ENCODE data around the gene CYP17A1.
"Not testable (repeated sequence)": the region's sequence is repeated elsewhere in the genome, so short reads cannot be mapped to it uniquely, and the experiment has no call there.

The CYP17A1 gene

GRCh38 chr10:102837230-102837721 lies at the start of gene CYP17A1:
Gene CYP17A1, minus strand, starts transcription at chr10:102837413. Its CDS starts 52 bp downstream, at chr10:102837361.
- no peak for DNase-seq

DNA sequence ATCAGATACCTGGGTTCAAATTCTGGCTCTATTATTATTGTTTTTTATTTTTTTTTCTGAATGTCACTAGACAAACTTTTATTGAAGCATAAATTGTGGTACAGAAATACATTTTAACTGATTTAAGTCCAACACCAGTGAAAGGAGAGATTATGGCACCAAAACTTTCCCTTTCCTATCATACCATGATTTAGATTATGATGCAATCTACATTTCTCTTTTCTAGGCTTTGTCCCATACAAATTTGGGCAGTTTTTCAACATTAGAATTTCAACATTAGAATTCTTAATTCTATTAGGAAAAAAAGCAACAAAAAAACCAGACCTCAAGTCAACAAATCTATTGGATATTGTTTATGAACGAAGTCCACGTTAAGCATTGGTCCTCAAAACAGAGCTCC lies 43.0 kb upstream of the CYP17A1 start:
- no peak for DNase-seq

DNA sequence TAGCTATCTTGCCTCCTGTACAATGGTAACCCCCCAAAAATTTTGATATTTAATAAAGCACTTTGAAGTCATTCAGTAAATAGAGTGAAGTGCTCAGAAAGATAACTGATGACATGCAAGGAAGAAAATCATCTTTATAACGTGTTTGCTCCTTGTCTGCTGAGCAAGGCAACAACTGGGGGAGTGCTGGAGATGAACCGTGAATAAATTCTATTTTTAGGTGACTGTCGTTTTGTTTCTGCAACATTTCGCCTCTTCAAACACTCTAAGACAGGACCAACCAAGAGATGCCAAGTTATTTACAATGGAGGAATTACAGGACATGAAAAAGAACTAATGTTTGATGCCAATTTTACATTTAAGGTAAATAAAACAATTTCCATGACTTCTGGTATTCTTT lies 41.4 kb upstream of the CYP17A1 start:
- DNase-seq = no peak

- no peak for DNase-seq
These were observed 39.5 kb upstream of the CYP17A1 start for GRCh38 chr10:102876747-102877153.

GRCh38 chr10:102872163-102872562 lies 35.0 kb upstream of the CYP17A1 start:
- DNase-seq = no peak

DNA sequence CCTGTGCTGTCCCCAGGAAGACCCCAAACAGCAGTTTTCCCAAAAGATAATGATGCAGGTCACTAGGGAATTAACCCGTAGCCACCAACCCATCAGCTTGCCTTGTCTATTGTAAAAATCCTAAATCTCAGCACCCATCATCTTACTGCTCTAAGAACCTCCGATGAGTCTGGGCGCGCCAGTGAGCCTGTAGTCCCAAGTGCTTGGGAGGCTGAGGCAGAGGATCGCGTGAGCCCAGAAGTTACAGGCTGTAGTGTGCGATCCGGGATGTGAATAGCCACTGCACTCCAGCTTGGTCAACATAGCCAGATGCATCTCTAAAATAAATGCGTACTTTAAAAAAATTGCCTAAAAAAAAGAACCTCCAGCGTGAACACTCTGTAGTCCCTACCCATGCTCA lies 33.0 kb upstream of the CYP17A1 start:
- DNase-seq = no peak

GRCh38 chr10:102869258-102870198 lies 32.3 kb upstream of the CYP17A1 start, which contains the start of gene AS3MT:
Gene AS3MT, plus strand, starts transcription at chr10:102869470. Its CDS starts 123 bp downstream, at chr10:102869593.
- DNase-seq = no peak

DNA sequence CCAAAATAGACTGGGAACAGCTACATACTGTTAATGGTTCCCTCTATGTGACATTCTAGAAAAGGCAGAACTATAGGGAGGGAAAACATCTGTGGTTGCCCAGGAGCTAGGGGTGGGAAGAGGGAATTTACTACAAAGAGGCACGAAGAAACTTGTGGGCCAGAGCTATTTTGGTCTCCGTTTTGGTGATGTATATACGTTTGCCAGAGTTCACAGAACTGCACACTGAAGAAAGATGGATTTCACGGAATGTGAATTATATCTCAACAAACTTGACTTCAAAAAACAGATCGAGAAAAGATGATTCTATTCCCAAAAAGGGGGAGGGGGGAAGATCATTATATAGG lies 31.7 kb upstream of the CYP17A1 start:
- DNase-seq = no peak

DNA sequence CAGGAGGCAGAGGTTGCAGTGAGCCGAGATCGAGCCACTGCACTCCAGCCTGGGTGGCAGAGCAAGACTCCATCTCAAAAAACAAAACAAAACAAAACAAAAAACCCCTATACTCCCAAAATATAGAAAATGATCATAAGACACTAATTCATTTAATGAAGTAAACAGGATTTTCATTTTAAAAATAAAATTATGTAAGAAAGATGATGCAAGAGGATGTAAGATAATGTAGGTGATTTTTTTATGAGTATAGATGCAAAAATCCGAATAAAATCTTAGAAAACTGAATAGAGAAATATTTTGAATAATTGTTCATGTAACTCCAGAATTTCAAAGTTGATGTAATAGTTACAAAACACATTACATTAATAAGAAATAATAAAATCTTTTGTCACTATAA lies 28.4 kb upstream of the CYP17A1 start:
- no peak for DNase-seq

GRCh38 chr10:102863660-102864059 lies 26.4 kb upstream of the CYP17A1 start:
- no peak for DNase-seq

- DNase-seq = no peak
These were observed 22.7 kb upstream of the CYP17A1 start for GRCh38 chr10:102859911-102860310.

- no peak for DNase-seq
These were observed 19.7 kb upstream of the CYP17A1 start for GRCh38 chr10:102856758-102857424.

GRCh38 chr10:102855731-102856436 lies 18.7 kb upstream of the CYP17A1 start:
- DNase-seq = not testable (repeated sequence)

- DNase-seq = not testable (repeated sequence)
These were observed 16.0 kb upstream of the CYP17A1 start for GRCh38 chr10:102853237-102853636.

DNA sequence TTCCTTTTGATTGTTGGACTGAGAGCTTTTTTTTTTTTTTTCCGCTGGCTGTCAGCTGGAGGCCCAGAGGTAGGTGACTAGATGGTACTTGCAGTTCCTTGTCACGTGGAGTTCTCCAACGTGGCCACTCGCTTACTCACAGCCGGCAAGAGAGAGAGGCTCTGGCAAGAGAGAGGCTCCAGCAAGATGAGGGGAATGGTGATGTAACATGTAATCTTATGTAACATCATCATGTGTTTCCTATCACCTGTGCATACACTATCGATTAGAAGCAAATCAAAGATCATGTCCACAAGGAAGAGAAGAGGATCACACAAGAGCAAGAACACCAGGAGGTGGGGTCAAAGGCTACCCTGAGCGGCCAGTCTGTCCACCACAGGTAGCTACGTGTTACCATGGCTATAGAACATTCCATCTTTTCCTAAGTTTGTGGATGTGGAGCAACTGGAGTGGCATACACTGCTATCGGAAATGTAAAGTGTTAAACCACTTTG lies 12.9 kb upstream of the CYP17A1 start:
- no peak for DNase-seq

- DNase-seq = no peak
These were observed 8.2 kb upstream of the CYP17A1 start for GRCh38 chr10:102845352-102845902.

DNA sequence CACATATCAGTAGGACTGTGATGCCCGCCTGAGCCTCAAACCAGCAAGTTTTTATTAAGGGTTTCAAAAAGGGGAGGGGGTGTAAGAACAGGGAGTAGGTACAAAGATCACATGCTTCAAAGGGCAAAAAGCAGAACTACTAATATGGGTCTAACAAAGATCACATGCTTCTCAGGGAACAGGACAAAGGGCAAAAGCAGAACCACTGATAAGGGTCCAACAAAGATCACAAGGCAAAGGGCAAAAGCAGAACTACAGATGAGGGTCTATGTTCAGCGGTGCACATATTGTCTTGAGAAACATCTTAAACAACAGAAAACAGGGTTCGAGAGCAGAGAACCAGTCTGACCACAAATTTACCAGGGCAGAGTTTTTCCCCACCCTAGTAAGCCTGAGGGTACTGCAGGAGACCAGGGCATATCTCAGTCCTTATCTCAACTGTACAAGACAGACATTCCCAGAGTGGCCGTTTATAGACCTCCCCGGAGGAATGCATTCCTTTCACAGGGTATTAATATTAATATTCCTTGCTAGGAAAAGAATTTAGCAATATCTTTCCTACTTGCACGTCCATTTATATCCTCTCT lies 7.1 kb upstream of the CYP17A1 start:
- DNase-seq = not testable (repeated sequence)

DNA sequence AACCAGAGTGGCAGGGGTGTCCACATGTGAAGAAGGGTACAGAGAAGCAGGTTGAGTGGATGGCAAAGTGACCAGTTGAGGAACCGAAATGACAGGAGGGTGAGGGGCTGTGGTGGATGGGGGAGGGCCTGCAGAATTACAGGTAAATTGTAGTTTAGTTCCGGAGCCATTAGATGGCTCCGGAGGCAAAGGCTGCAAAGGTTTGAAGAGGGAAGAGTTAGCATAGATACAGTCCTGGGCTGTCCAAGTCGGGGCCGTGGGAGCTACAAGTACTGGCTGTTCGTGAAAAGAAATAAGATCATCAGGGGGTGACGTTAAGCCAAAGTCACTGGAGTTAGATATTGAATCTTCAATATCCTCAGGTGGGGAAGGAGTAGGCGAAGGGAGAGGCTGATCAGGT lies 5.9 kb upstream of the CYP17A1 start:
- not testable (repeated sequence) for DNase-seq

DNA sequence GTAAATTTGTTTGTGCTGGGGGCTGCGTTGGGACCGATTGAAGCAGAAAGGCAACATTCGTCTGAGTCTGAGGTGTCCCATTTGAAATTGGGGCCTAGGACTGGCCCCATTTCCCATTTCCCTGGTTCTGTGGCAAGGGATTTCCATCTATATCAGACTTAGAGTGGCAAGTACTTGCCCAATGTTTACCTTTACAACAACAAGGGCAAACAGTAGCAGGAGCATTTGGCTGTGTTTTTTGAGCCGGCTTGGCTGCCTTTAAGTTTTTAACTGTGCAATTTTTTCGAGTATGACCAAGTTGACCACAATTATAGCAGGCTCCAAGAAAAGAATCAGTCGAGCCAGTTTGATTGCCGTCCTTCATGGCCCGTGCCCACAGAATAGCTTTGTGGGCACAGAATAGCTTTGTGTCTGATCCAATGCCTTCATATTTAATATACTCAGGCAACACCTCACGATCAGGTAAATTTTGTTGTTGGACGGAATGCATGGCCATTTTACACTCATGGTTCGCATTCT lies 4.7 kb upstream of the CYP17A1 start:
- no peak for DNase-seq

DNA sequence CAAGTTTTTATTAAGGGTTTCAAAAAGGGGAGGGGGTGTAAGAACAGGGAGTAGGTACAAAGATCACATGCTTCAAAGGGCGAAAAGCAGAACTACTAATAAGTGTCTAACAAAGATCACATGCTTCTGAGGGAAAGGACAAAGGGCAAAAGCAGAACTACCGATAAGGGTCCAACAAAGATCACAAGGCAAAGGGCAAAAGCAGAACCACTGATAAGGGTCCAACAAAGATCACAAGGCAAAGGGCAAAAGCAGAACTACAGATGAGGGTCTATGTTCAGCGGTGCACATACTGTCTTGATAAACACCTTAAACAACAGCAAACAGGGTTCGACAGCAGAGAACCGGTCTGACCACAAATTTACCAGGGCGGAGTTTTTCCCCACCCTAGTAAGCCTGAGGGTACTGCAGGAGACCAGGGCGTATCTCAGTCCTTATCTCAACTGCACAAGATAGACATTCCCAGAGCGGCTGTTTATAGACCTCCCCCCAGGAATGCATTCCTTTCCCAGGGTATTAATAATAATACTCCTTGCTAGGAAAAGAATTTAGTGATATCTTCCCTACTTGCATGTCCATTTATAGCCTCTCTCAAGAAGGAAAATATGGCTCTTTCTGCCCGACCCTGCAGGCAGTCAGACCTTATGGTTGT lies 1.2 kb upstream of the CYP17A1 start:
- not testable (repeated sequence) for DNase-seq

- no peak for DNase-seq
These were observed 2.2 kb downstream of the CYP17A1 start for GRCh38 chr10:102835007-102835482.

All from cortex of kidney (tissue), 1 donor.